ENCODE data around the gene TMEM184A. TPM values are rescaled to one million over a fixed set of nuclear protein-coding genes. Genes with fewer than 3 reads are reported as not detected.

TMEM184A gene
- total and polyA plus RNA-seq, 10 of the 15 experiments (the other 5 are each of a cell fraction or from before 2014, with no cell fraction given), result 0.04 to 0.15 TPM; not detected in 8

DNA sequence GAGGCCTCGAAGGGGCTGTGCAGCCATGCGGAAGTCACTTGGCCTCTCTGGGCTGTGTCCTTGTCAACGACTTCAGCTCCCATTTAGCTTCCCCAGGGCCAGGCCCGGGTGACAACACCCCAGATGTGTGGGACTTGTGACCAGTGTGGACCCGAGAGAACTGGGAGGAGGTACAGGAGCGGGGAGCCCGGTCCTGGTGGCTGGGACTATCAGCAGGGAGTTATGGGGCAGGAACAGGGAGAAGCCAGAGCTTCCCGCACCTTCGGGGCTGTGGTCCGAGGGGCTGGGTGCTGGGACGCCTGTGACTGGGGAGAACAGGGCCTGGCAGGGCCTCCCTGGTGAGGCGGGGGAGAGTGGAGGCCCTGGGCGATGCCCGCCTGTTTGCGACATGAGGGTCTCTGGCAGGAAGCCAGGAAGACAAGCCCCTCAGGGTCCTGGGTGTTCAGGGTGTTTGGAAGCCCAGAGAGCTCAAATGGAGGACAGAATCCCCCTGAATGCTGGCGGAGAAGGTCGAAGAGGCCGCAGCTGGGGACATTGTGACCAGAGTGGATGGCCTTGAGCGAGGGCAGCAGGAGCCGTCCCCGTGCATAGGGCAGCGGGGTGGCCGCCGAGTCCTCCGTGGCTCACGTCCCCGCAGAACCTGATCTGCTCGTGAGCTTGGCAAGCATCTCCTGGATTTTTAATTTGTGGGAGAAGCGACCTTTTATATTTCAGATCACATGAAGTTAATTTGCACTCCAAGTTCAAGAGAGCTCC is 43.8 kb upstream of the TMEM184A start:
- Histone ChIP-seq H3K4me3 (no peak overlapping the region), H3K9ac (ENCODE audit: control insufficient read depth, insufficient read depth, low read length) (no peak overlapping the region), H3K79me2 (ENCODE audit: control insufficient read depth, insufficient read depth, low read length) (no peaks in the 10 kb centered on the region), H3K4me1 (ENCODE audit: control insufficient read depth, insufficient read depth, low read length) (no peaks in the 10 kb centered on the region), H3K4me2 (ENCODE audit: control insufficient read depth, insufficient read depth) (no peak overlapping the region), H3K27me3 (replicated peaks in 1 of 2; ENCODE audit: control insufficient read depth in 2 of 2, insufficient read depth in 2 of 2, low read length in 1 of 2) (no peaks in the 10 kb centered on the region), H2AFZ (ENCODE audit: control insufficient read depth, low read depth, low read length) (no peak overlapping the region), H3K36me3 (ENCODE audit: control insufficient read depth in 2 of 2, insufficient read depth in 2 of 2, low read length in 1 of 2) (no peaks in the 10 kb centered on the region), H4K20me1 (ENCODE audit: control insufficient read depth, insufficient read depth) (no peaks in the 10 kb centered on the region), H3K9me3 (replicated peaks; ENCODE audit: control insufficient read depth, insufficient read depth, low read length) (no peaks in the 10 kb centered on the region; the same call in 2 of the 3 replicates), H3K27ac (ENCODE audit: control insufficient read depth, insufficient read depth) (no peak overlapping the region)
- FAIRE-seq (no peak), DNase-seq (ENCODE audit: low read depth, low spot score) (no peak), ATAC-seq (no peak)
- ChIA-PET SMC1A (ENCODE audit: uncharacterized antibody, unreplicated experiment) (interaction anchor here (0.6 kb wide), 1 partner anchor 10 kb away, joined by 3 read pairs; no protein-coding TSS in a partner anchor), POLR2A (no interaction called here), RAD21 (ENCODE audit: unreplicated experiment) (no interaction called here), CTCF (no interaction called here)
- in situ Hi-C loops (cut with MboI) (no loop called here), intact Hi-C loops (cut with micrococcal nuclease; ENCODE audit: unreplicated experiment) (no loop called here)
- 51% methylated on average over 26 of the region's 29 CpGs for WGBS (ENCODE audit: insufficient coverage, insufficient replicate concordance, low lambda C conversion rate, missing lambda C conversion rate)
- BruUV-seq (replicated peaks), result no TSS peak
- TF ChIP-seq HCFC1 (IDR thresholded peaks at IDR 0.05; ENCODE audit: low read length), result no peak
- TF ChIP-seq, protein P1, sequence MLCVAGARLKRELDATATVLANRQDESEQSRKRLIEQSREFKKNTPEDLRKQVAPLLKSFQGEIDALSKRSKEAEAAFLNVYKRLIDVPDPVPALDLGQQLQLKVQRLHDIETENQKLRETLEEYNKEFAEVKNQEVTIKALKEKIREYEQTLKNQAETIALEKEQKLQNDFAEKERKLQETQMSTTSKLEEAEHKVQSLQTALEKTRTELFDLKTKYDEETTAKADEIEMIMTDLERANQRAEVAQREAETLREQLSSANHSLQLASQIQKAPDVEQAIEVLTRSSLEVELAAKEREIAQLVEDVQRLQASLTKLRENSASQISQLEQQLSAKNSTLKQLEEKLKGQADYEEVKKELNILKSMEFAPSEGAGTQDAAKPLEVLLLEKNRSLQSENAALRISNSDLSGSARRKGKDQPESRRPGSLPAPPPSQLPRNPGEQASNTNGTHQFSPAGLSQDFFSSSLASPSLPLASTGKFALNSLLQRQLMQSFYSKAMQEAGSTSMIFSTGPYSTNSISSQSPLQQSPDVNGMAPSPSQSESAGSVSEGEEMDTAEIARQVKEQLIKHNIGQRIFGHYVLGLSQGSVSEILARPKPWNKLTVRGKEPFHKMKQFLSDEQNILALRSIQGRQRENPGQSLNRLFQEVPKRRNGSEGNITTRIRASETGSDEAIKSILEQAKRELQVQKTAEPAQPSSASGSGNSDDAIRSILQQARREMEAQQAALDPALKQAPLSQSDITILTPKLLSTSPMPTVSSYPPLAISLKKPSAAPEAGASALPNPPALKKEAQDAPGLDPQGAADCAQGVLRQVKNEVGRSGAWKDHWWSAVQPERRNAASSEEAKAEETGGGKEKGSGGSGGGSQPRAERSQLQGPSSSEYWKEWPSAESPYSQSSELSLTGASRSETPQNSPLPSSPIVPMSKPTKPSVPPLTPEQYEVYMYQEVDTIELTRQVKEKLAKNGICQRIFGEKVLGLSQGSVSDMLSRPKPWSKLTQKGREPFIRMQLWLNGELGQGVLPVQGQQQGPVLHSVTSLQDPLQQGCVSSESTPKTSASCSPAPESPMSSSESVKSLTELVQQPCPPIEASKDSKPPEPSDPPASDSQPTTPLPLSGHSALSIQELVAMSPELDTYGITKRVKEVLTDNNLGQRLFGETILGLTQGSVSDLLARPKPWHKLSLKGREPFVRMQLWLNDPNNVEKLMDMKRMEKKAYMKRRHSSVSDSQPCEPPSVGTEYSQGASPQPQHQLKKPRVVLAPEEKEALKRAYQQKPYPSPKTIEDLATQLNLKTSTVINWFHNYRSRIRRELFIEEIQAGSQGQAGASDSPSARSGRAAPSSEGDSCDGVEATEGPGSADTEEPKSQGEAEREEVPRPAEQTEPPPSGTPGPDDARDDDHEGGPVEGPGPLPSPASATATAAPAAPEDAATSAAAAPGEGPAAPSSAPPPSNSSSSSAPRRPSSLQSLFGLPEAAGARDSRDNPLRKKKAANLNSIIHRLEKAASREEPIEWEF (IDR thresholded peaks at IDR 0.05; ENCODE audit: insufficient replicate concordance, low read depth, low read length), result no peak
- TF ChIP-seq RAD21 (IDR thresholded peaks at IDR 0.05; ENCODE audit: insufficient read depth, low read depth, low read length), result no peak
- TF ChIP-seq, protein P2, sequence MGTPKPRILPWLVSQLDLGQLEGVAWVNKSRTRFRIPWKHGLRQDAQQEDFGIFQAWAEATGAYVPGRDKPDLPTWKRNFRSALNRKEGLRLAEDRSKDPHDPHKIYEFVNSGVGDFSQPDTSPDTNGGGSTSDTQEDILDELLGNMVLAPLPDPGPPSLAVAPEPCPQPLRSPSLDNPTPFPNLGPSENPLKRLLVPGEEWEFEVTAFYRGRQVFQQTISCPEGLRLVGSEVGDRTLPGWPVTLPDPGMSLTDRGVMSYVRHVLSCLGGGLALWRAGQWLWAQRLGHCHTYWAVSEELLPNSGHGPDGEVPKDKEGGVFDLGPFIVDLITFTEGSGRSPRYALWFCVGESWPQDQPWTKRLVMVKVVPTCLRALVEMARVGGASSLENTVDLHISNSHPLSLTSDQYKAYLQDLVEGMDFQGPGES (IDR thresholded peaks at IDR 0.05), result no peak
- TF ChIP-seq KDM1A (IDR thresholded peaks at IDR 0.05; ENCODE audit: borderline replicate concordance), result no peak
- no peak for TF ChIP-seq NFXL1 (IDR thresholded peaks at IDR 0.05; ENCODE audit: borderline replicate concordance)
- no peak for TF ChIP-seq JUNB (IDR thresholded peaks at IDR 0.05)
- no peak for TF ChIP-seq SMARCA5 (IDR thresholded peaks at IDR 0.05)
- no peak for TF ChIP-seq ATF3 (IDR thresholded peaks at IDR 0.05; ENCODE audit: borderline replicate concordance, extremely low read depth, low read depth, low read length)
- TF ChIP-seq ZSCAN29 (IDR thresholded peaks at IDR 0.05), result no peak
- TF ChIP-seq STAT1 (conservative IDR thresholded peaks at IDR 0.05), result no peak
- TF ChIP-seq, protein P3, sequence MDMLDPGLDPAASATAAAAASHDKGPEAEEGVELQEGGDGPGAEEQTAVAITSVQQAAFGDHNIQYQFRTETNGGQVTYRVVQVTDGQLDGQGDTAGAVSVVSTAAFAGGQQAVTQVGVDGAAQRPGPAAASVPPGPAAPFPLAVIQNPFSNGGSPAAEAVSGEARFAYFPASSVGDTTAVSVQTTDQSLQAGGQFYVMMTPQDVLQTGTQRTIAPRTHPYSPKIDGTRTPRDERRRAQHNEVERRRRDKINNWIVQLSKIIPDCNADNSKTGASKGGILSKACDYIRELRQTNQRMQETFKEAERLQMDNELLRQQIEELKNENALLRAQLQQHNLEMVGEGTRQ (IDR thresholded peaks at IDR 0.05; ENCODE audit: borderline replicate concordance, low read depth, low read length), result no peak
- TF ChIP-seq ASH2L (IDR thresholded peaks at IDR 0.05; ENCODE audit: borderline replicate concordance, low read depth), result no peak
- TF ChIP-seq RCOR1 (conservative IDR thresholded peaks at IDR 0.05; ENCODE audit: low read depth, low read length), result no peak
- TF ChIP-seq TAF1 (IDR thresholded peaks at IDR 0.05; ENCODE audit: borderline replicate concordance, low read depth, low read length), result no peak
- TF ChIP-seq ZBED1 (IDR thresholded peaks at IDR 0.05; ENCODE audit: borderline replicate concordance), result no peak

All from GM12878 (cell line).